GM12864 (cell line): Measurements from ENCODE around the gene KLHL25.

Experiments used
- DNase-seq: peaks from one replicate; pipeline ENCODE4 v3.0.0-alpha.2; 2011; ENCODE audit warnings: low read depth
- H3K4me3 ChIP-seq: 2 replicates; pipeline ENCODE4 v1.5.1; 2011; ENCODE audit warnings: mild to moderate bottlenecking, low read depth, low read length, control low read depth
- CTCF ChIP-seq: IDR thresholded peaks from 2 replicates; pipeline ENCODE4 v1.5.1; 2011; ENCODE audit warnings: low read depth, mild to moderate bottlenecking, moderate library complexity, low read length, control low read depth, inconsistent platforms; ENCODE audit errors: missing control alignments

Gene KLHL25

GRCh38 chr15:85826756-85827515 lies 32.2 kb upstream of the KLHL25 start:
- TF ChIP-seq CTCF: no peak
- no peak for DNase-seq
- H3K4me3 ChIP-seq: no peak overlapping the region

GRCh38 chr15:85825719-85826118 lies 31.0 kb upstream of the KLHL25 start:
- TF ChIP-seq CTCF: no peak
- H3K4me3 ChIP-seq: no peak overlapping the region
- no peak for DNase-seq

GRCh38 chr15:85825118-85825517 lies 30.4 kb upstream of the KLHL25 start:
- TF ChIP-seq CTCF: no peak
- DNase-seq: no peak
- no peak overlapping the region for H3K4me3 ChIP-seq

GRCh38 chr15:85821545-85821944 lies 26.8 kb upstream of the KLHL25 start:
- H3K4me3 ChIP-seq: no peak overlapping the region
- TF ChIP-seq CTCF: no peak
- DNase-seq: no peak

GRCh38 chr15:85819938-85820337 lies 25.2 kb upstream of the KLHL25 start:
- no peak for DNase-seq
- no peak for TF ChIP-seq CTCF

GRCh38 chr15:85813234-85813633 lies 18.5 kb upstream of the KLHL25 start:
- DNase-seq: no peak
- no peak overlapping the region for H3K4me3 ChIP-seq
- TF ChIP-seq CTCF: no peak

More at GRCh38 chr15:85819938-85820337, 25.2 kb upstream of the KLHL25 start:
- no peak overlapping the region for H3K4me3 ChIP-seq

- DNase-seq: no peak
- TF ChIP-seq CTCF: no peak
- no peak overlapping the region for H3K4me3 ChIP-seq
Observed at GRCh38 chr15:85810075-85810474, 15.3 kb upstream of the KLHL25 start.
